Measurements from ENCODE around the gene TEPSIN. TPM values are rescaled to one million over a fixed set of nuclear protein-coding genes. Genes with fewer than 3 reads are reported as not detected.

Gene TEPSIN
- polyA plus RNA-seq, 1 donor (not counting 4 experiments of a cell fraction or from before 2014, with no cell fraction given): 7.1 TPM

GRCh38 chr17:81248649-81249048 is 9.8 kb upstream of the TEPSIN start:
- no peak for DNase-seq (ENCODE audit: low read depth, low spot score)
- Histone ChIP-seq H3K4me3 (ENCODE audit: control insufficient read depth in 2 of 3, extremely low read depth in 1 of 3, insufficient read depth in 2 of 3, low read depth in 1 of 3, low read length in 3 of 3) (no peak overlapping the region), H3K36me3 (ENCODE audit: control insufficient read depth in 2 of 2, extremely low read depth in 1 of 2, insufficient read depth in 2 of 2, low read length in 2 of 2) (peaks cover 12 to 18% of the 10 kb centered on the region in 2 experiments), H3K4me1 (ENCODE audit: control insufficient read depth, extremely low read depth, insufficient read depth, low read length) (no peaks in the 10 kb centered on the region), H3K9ac (ENCODE audit: control insufficient read depth, extremely low read depth, insufficient read depth, low read length) (no peak overlapping the region), H3K9me3 (ENCODE audit: control insufficient read depth, low read depth, low read length) (no peaks in the 10 kb centered on the region), H4K20me1 (ENCODE audit: control insufficient read depth, extremely low read depth, insufficient read depth, low read length) (peaks cover 2% of the 10 kb centered on the region), H2AFZ (ENCODE audit: control insufficient read depth, low read length) (no peak overlapping the region), H3K27ac (ENCODE audit: control insufficient read depth, insufficient read depth, low read length) (no peak overlapping the region), H3K27me3 (ENCODE audit: control insufficient read depth, extremely low read depth, insufficient read depth, low read length) (no peaks in the 10 kb centered on the region), H3K4me2 (ENCODE audit: control insufficient read depth, extremely low read depth, insufficient read depth, low read depth, low read length) (no peak overlapping the region), H3K79me2 (ENCODE audit: control insufficient read depth, insufficient read depth, low read length) (peaks cover under 1% of the 10 kb centered on the region), H3K9me1 (ENCODE audit: control insufficient read depth, extremely low read depth, insufficient read depth, low read length) (no peaks in the 10 kb centered on the region)
- FAIRE-seq: no peak
- no peak for TF ChIP-seq EZH2 (IDR thresholded peaks at IDR 0.05; ENCODE audit: low read length)
- TF ChIP-seq, protein P1, sequence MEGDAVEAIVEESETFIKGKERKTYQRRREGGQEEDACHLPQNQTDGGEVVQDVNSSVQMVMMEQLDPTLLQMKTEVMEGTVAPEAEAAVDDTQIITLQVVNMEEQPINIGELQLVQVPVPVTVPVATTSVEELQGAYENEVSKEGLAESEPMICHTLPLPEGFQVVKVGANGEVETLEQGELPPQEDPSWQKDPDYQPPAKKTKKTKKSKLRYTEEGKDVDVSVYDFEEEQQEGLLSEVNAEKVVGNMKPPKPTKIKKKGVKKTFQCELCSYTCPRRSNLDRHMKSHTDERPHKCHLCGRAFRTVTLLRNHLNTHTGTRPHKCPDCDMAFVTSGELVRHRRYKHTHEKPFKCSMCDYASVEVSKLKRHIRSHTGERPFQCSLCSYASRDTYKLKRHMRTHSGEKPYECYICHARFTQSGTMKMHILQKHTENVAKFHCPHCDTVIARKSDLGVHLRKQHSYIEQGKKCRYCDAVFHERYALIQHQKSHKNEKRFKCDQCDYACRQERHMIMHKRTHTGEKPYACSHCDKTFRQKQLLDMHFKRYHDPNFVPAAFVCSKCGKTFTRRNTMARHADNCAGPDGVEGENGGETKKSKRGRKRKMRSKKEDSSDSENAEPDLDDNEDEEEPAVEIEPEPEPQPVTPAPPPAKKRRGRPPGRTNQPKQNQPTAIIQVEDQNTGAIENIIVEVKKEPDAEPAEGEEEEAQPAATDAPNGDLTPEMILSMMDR (optimal IDR thresholded peaks at IDR 0.05 in 1 of 3, IDR thresholded peaks at IDR 0.05 in 1 of 3, conservative IDR thresholded peaks at IDR 0.05 in 1 of 3; ENCODE audit: extremely low read depth in 1 of 3, insufficient read depth in 2 of 3, low read length in 3 of 3): no peak
- dilution Hi-C loops (cut with MboI; ENCODE audit: extremely low pct_ligation_motif_present, low sequenced_read_pairs): no loop called here

DNA sequence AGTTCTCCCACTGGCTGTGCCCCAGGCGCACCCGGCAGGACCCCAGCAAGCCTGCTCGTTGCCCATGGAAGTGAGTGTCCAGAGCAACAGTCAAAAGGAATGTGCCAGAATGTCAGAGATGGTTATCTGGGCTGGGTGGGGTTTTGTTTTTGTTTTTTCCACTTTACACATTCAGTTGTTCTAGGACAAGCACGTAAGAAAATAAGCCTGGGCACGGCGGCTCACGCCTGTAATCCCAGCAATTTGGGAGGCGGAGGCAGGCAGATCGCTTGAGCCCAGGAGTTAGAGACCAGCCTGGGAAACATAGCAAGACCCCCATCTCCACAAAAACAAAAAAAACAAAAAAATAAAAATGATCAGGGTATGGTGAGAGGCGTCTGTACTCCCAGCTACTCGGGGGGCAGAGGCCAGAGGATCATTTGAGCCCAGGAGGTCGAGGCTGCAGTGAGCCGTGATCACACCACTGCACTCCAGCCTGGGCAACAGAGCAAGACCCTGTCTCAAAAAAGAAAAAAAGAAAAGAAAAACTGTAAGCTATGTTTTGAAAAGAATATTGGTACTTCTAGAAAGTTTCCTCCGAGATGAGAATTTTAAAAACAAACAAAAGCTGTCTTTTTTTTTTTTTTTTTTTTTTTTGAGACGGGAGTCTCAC is 8.6 kb upstream of the TEPSIN start:
- H4K20me1 ChIP-seq (ENCODE audit: control insufficient read depth, extremely low read depth, insufficient read depth, low read length): no peaks in the 10 kb centered on the region
- TF ChIP-seq EZH2 (IDR thresholded peaks at IDR 0.05; ENCODE audit: low read length): no peak
- TF ChIP-seq, protein P1 (optimal IDR thresholded peaks at IDR 0.05 in 1 of 3, IDR thresholded peaks at IDR 0.05 in 1 of 3, conservative IDR thresholded peaks at IDR 0.05 in 1 of 3; ENCODE audit: extremely low read depth in 1 of 3, insufficient read depth in 2 of 3, low read length in 3 of 3): no peak
- H3K4me1 ChIP-seq (ENCODE audit: control insufficient read depth, extremely low read depth, insufficient read depth, low read length): no peaks in the 10 kb centered on the region
- no peak overlapping the region for H3K27ac ChIP-seq (ENCODE audit: control insufficient read depth, insufficient read depth, low read length)
- no peak for FAIRE-seq
- H3K4me3 ChIP-seq (ENCODE audit: control insufficient read depth in 2 of 3, extremely low read depth in 1 of 3, insufficient read depth in 2 of 3, low read depth in 1 of 3, low read length in 3 of 3): no peak overlapping the region
- no peak overlapping the region for H3K9ac ChIP-seq (ENCODE audit: control insufficient read depth, extremely low read depth, insufficient read depth, low read length)
- H3K4me2 ChIP-seq (ENCODE audit: control insufficient read depth, extremely low read depth, insufficient read depth, low read depth, low read length): no peak overlapping the region
- H3K9me1 ChIP-seq (ENCODE audit: control insufficient read depth, extremely low read depth, insufficient read depth, low read length): no peaks in the 10 kb centered on the region
- DNase-seq (ENCODE audit: low read depth, low spot score): no peak
- dilution Hi-C loops (cut with MboI; ENCODE audit: extremely low pct_ligation_motif_present, low sequenced_read_pairs): no loop called here
- H3K79me2 ChIP-seq (ENCODE audit: control insufficient read depth, insufficient read depth, low read length): no peaks in the 10 kb centered on the region
- peaks cover 12 to 16% of the 10 kb centered on the region in 2 experiments for H3K36me3 ChIP-seq (ENCODE audit: control insufficient read depth in 2 of 2, extremely low read depth in 1 of 2, insufficient read depth in 2 of 2, low read length in 2 of 2)
- H3K9me3 ChIP-seq (ENCODE audit: control insufficient read depth, low read depth, low read length): no peaks in the 10 kb centered on the region
- no peaks in the 10 kb centered on the region for H3K27me3 ChIP-seq (ENCODE audit: control insufficient read depth, extremely low read depth, insufficient read depth, low read length)
- no peak overlapping the region for H2AFZ ChIP-seq (ENCODE audit: control insufficient read depth, low read length)
